ENCODE data around the gene MAP3K1.

DNA sequence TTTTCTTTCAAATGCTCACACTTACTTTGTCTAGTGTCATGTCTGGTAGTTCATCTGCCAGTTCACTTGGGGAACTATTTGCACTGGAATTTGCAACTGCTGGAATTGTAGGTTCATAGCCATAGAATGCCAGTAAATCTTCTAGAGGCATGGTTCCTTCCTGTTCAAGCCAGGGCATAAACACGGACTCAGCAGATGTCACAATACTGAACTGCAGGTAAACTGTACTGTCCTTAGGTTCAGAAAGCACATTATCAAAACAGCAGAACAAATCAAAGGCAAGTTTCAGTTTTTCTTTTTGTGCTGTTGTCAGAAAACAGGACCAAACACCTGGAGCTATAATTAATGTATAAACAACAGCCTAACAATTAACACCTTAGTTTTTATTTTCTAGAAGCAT is 123.5 kb downstream of the MAP3K1 start:
- TF ChIP-seq CTCF (IDR thresholded peaks at IDR 0.05), result no peak
- no peak for TF ChIP-seq POLR2A (IDR thresholded peaks at IDR 0.05)
- TF ChIP-seq POLR2AphosphoS5 (IDR thresholded peaks at IDR 0.05), result no peak

Measured in upper lobe of left lung (tissue), 4 donors.